ENCODE measurements around the gene DHX9. TPM values are rescaled to one million over a fixed set of nuclear protein-coding genes. Genes with fewer than 3 reads are reported as not detected.

The DHX9 gene
- total RNA-seq, 4 donors from 2014 or later = 79.5 to 104 (median 91.8) TPM

DNA sequence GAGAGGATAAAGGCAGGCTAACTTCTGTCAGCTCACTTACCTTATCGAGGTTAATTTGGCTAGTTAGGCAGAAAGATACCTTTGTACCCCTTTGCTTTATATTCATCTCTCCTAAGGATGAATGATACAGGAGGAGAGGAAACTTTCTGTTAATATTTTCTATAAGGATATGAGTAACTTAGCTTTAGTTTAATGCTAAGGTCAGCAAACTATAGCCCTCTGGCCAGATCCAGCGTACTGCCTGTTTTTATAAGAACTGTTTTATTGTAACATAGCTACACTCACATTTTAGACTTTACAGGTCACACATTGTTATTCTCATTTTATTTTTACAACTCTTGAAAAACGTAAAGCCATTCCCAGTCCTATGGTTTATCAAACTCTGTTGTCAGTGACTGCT lies 18.1 kb downstream of the DHX9 start:
- 73 to 82% methylated on average over 3 of the region's 3 CpGs for WGBS, 2 donors (ENCODE audit: low coverage in 1 of 2)

DNA sequence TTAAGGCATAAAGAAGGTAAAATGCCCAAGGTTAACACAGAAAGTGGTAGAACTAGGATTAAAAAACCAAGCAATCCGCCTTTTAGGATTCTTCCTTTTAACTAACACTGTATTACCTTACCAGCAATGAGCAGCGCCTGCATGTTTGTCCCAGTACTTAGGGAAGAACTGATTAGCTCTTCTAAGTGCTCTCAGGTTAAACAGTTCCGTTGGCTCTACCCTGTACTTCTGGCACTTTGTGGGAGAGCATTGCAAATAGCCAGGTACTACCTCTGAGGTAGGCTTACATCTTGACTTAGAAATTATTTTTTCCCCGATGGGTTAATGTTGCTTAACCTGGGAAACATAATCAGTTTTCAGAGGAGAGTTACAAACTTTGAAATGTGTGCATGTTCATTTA lies 21.5 kb downstream of the DHX9 start:
- peaks cover 24 to 100% of the 10 kb centered on the region in 2 donors for H3K36me3 ChIP-seq
- 90% methylated on average over 4 of the region's 4 CpGs for WGBS, 2 donors (ENCODE audit: low coverage in 1 of 2)
- ATAC-seq = no peak

More for the DNA sequence above, 18.1 kb downstream of the DHX9 start:
- Histone ChIP-seq H3K27ac (peak overlapping the region in 1 of 4 donors; percentile 12), H3K4me3 (no peak overlapping the region), H3K4me1 (peaks cover 0 to 23% (median 4%) of the 10 kb centered on the region in 3 donors), H3K36me3 (peaks cover 36 to 100% of the 10 kb centered on the region in 2 donors), H3K27me3 (no peaks in the 10 kb centered on the region), H3K9me3 (no peaks in the 10 kb centered on the region)
- TF ChIP-seq EP300 (IDR thresholded peaks at IDR 0.05) (no peak), POLR2AphosphoS5 (IDR thresholded peaks at IDR 0.05) (no peak), POLR2A (IDR thresholded peaks at IDR 0.05) (no peak)
- TF ChIP-seq, protein P1, sequence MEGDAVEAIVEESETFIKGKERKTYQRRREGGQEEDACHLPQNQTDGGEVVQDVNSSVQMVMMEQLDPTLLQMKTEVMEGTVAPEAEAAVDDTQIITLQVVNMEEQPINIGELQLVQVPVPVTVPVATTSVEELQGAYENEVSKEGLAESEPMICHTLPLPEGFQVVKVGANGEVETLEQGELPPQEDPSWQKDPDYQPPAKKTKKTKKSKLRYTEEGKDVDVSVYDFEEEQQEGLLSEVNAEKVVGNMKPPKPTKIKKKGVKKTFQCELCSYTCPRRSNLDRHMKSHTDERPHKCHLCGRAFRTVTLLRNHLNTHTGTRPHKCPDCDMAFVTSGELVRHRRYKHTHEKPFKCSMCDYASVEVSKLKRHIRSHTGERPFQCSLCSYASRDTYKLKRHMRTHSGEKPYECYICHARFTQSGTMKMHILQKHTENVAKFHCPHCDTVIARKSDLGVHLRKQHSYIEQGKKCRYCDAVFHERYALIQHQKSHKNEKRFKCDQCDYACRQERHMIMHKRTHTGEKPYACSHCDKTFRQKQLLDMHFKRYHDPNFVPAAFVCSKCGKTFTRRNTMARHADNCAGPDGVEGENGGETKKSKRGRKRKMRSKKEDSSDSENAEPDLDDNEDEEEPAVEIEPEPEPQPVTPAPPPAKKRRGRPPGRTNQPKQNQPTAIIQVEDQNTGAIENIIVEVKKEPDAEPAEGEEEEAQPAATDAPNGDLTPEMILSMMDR (IDR thresholded peaks at IDR 0.05) = no peak
- ATAC-seq = no peak

DNA sequence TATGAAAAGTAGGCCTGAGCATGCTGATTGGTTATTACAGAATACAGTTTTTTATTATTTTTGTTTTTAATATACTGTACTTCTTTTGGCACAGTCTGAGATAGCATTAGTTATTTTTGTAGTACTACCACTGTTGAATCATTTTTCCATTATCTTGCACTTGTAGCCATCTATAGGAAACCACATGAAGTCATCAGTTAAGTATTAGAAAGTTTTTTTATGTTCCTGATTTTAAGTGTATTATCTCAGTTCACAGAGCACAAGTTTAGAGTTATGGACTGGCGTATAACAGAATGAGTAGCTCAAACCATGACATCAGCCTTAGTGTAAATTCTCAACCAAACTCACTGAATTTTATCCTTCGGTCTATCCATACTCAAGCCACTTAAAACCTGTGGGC lies 22.8 kb downstream of the DHX9 start:
- no peak for ATAC-seq
- Histone ChIP-seq H3K9me3 (no peaks in the 10 kb centered on the region), H3K4me1 (peaks cover 0 to 2% (median 0%) of the 10 kb centered on the region in 3 donors), H3K4me3 (no peak overlapping the region), H3K36me3 (peaks cover 24 to 100% of the 10 kb centered on the region in 2 donors), H3K27me3 (no peaks in the 10 kb centered on the region), H3K27ac (no peak overlapping the region)
- 85 to 88% methylated on average over 2 of the region's 2 CpGs for WGBS, 2 donors (ENCODE audit: low coverage in 1 of 2)
- TF ChIP-seq POLR2A (IDR thresholded peaks at IDR 0.05) (no peak), EP300 (IDR thresholded peaks at IDR 0.05) (no peak), POLR2AphosphoS5 (IDR thresholded peaks at IDR 0.05) (no peak)
- TF ChIP-seq, protein P1 (IDR thresholded peaks at IDR 0.05) = no peak

More for the DNA sequence above, 21.5 kb downstream of the DHX9 start:
- no peak overlapping the region for H3K4me3 ChIP-seq
- TF ChIP-seq, protein P1 (IDR thresholded peaks at IDR 0.05) = no peak
- no peak for TF ChIP-seq EP300 (IDR thresholded peaks at IDR 0.05)
- no peak for TF ChIP-seq POLR2A (IDR thresholded peaks at IDR 0.05)
- TF ChIP-seq POLR2AphosphoS5 (IDR thresholded peaks at IDR 0.05) = no peak
- no peaks in the 10 kb centered on the region for H3K27me3 ChIP-seq
- no peak overlapping the region for H3K27ac ChIP-seq
- peaks cover 0 to 15% (median under 1%) of the 10 kb centered on the region in 3 donors for H3K4me1 ChIP-seq
- no peaks in the 10 kb centered on the region for H3K9me3 ChIP-seq

DNA sequence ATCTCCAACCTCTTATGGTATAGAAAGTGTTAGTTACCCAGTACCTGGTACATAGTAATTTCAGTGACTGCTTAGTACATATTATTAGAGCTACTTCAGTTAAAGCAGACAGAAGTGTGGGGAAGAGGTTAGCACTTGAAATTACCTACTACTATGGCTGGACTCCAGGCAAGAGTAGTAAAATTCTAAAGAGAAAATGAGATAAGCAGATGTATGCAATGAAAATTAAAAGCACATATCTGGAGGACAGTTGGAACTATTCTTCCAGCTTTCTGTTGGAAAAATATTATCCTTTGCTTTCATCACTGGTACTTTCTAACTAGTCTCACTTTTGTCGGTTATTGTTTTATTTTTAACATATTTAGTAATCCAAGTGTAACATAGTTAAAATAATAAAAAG lies 23.7 kb downstream of the DHX9 start:
- H3K27ac ChIP-seq = no peak overlapping the region
- no peak for ATAC-seq
- H3K27me3 ChIP-seq = no peaks in the 10 kb centered on the region
- H3K9me3 ChIP-seq = no peaks in the 10 kb centered on the region
- TF ChIP-seq, protein P1 (IDR thresholded peaks at IDR 0.05) = no peak
- TF ChIP-seq EP300 (IDR thresholded peaks at IDR 0.05) (no peak), POLR2A (IDR thresholded peaks at IDR 0.05) (no peak), POLR2AphosphoS5 (IDR thresholded peaks at IDR 0.05) (no peak)
- no peaks in the 10 kb centered on the region for H3K4me1 ChIP-seq
- no peak overlapping the region for H3K4me3 ChIP-seq
- H3K36me3 ChIP-seq = peaks cover 28 to 100% of the 10 kb centered on the region in 2 donors
- WGBS, 2 donors (ENCODE audit: low coverage in 1 of 2) = 78 to 79% methylated on average over 1 of the region's 1 CpG

DNA sequence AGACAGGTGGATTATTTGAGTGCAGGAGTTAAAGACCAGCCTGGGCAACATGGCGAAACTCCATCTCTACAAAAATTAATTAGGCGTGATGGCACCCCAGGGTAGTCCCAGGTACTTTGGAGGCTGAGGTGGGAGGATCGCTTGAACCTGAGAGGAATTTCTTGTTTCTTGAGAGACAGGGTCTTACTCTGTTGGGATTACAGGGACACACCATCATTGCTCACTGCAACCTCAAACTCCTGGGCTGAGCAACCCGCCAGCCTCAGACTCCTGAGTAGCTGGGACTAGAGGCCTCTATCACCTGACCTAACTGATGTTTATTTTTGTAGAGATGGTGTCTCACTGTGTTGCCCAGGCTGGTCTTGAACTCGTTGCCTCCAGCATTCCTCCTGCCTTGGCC lies 24.8 kb downstream of the DHX9 start:
- ATAC-seq = no peak
- Histone ChIP-seq H3K4me3 (no peak overlapping the region), H3K27me3 (no peaks in the 10 kb centered on the region), H3K27ac (no peak overlapping the region), H3K4me1 (no peaks in the 10 kb centered on the region), H3K9me3 (no peaks in the 10 kb centered on the region), H3K36me3 (peaks cover 19 to 100% of the 10 kb centered on the region in 2 donors)
- WGBS, 2 donors (ENCODE audit: low coverage in 1 of 2) = 95 to 100% methylated on average over 1 to 3 of the region's 5 CpGs
- TF ChIP-seq, protein P1 (IDR thresholded peaks at IDR 0.05) = no peak
- TF ChIP-seq POLR2A (IDR thresholded peaks at IDR 0.05) (no peak), POLR2AphosphoS5 (IDR thresholded peaks at IDR 0.05) (no peak), EP300 (IDR thresholded peaks at IDR 0.05) (no peak)
